SK-N-SH (cell line): ENCODE data around the gene PRKAG1. TPM values are rescaled to one million over a fixed set of nuclear protein-coding genes. Genes with fewer than 3 reads are reported as not detected.

ENCODE experiments used
- CTCF ChIA-PET: fragments of 300-600, 350-600 bp; formaldehyde crosslinking; extraction: SDS; loops from one replicate; lab custom pipeline; 2021; lab: Yijun Ruan, JAX
- POLR2A ChIA-PET: fragments of 350-600 bp; sonication (Branson Sonifier 250); formaldehyde crosslinking; extraction: SDS; loops from one replicate; lab custom pipeline; 2020; ENCODE audit warnings: antibody characterized with exemption, inconsistent platforms; lab: Yijun Ruan, JAX
- DNase-seq: peaks from one replicate; pipeline ENCODE4 v3.0.0; 2012
- H2AFZ ChIP-seq: fragments of 200-600 bp; sonication (generic); 2 replicates; pipeline ENCODE4 v1.8.1; 2016; ENCODE audit warnings: antibody characterized with exemption, mild to moderate bottlenecking, low read depth
- H3F3A ChIP-seq: fragments of 200-600 bp; sonication (generic); replicated peaks from 2 replicates; pipeline ENCODE3; 2016; ENCODE audit warnings: antibody characterized with exemption, mild to moderate bottlenecking; ENCODE audit not compliant: insufficient read depth
- H3K27ac ChIP-seq, 2 experiments: fragments of 200-500 bp in 1 of 2; fragments of 200-600 bp in 1 of 2; sonication (Bioruptor generic) in 1 of 2; sonication (generic), shearing (Covaris generic) in 1 of 2; 2 replicates each; pipeline versions ENCODE4 v1.5.1 to v1.6.1; 2014 to 2016; ENCODE audit warnings: low read depth in 2 of 2, inconsistent platforms in 1 of 2, low read length in 1 of 2, mild to moderate bottlenecking in 1 of 2, mixed read lengths in 1 of 2
- H3K27me3 ChIP-seq: fragments of 200-600 bp; sonication (generic), shearing (Covaris generic); 2 replicates; pipeline ENCODE4 v1.6.1; 2016; ENCODE audit warnings: mixed run types; ENCODE audit not compliant: insufficient read depth
- H3K36me3 ChIP-seq, 2 experiments: fragments of 200-500 bp in 1 of 2; fragments of 200-600 bp in 1 of 2; sonication (Bioruptor generic) in 1 of 2; sonication (generic) in 1 of 2; replicated peaks in 1 of 2; 2 replicates each; pipeline versions ENCODE3 to v1.5.1; 2014 to 2016; ENCODE audit warnings: low read length in 1 of 2, mild to moderate bottlenecking in 1 of 2; ENCODE audit not compliant: insufficient read depth in 2 of 2, control insufficient read depth in 1 of 2
- H3K4me1 ChIP-seq, 2 experiments: fragments of 200-500 bp in 1 of 2; fragments of 200-600 bp in 1 of 2; sonication (Bioruptor generic) in 1 of 2; sonication (generic), shearing (Covaris generic) in 1 of 2; 2 replicates each; pipeline versions ENCODE4 v1.5.1 to v1.6.1; 2014 to 2016; ENCODE audit warnings: low read depth in 1 of 2, low read length in 1 of 2, mixed run types in 1 of 2; ENCODE audit not compliant: insufficient read depth in 2 of 2, control insufficient read depth in 1 of 2
- H3K4me2 ChIP-seq: fragments of 200-600 bp; sonication (generic), shearing (Covaris generic); 2 replicates; pipeline ENCODE4 v1.6.1; 2017; ENCODE audit warnings: mixed run types
- H3K4me3 ChIP-seq, 2 experiments: fragments of 200-500 bp in 1 of 2; fragments of 200-600 bp in 1 of 2; sonication (Bioruptor generic) in 1 of 2; sonication (generic), shearing (Covaris generic) in 1 of 2; 2 replicates each; pipeline versions ENCODE4 v1.5.1 to v1.8.1; 2014 to 2016; ENCODE audit warnings: low read depth in 2 of 2, inconsistent platforms in 1 of 2, low read length in 1 of 2, mild to moderate bottlenecking in 1 of 2, mixed read lengths in 1 of 2, moderate library complexity in 1 of 2
- H3K79me2 ChIP-seq: fragments of 200-600 bp; sonication (generic); 2 replicates; pipeline ENCODE4 v1.8.1; 2017; ENCODE audit warnings: mild to moderate bottlenecking; ENCODE audit not compliant: insufficient read depth
- H3K9ac ChIP-seq: fragments of 200-600 bp; sonication (generic); 2 replicates; pipeline ENCODE4 v1.6.1; 2017; ENCODE audit warnings: mixed run types
- H3K9me2 ChIP-seq: fragments of 200-600 bp; sonication (generic); 2 replicates; pipeline ENCODE4 v1.6.1; 2017; ENCODE audit warnings: mixed run types
- H3K9me3 ChIP-seq: fragments of 200-600 bp; sonication (generic); 2 replicates; pipeline ENCODE4 v1.6.1; 2017; ENCODE audit warnings: mixed run types, mild to moderate bottlenecking, moderate library complexity
- H4K20me1 ChIP-seq: fragments of 200-600 bp; sonication (generic); 2 replicates; pipeline ENCODE4 v1.6.1; 2017; ENCODE audit warnings: mild to moderate bottlenecking, mixed run types; ENCODE audit not compliant: insufficient read depth
- CHD2 ChIP-seq: fragments of 150-350 bp; IDR thresholded peaks from 2 replicates; pipeline ENCODE4 v1.6.1; 2018; ENCODE audit warnings: low read length; ENCODE audit not compliant: partially characterized antibody
- ELF1 ChIP-seq: IDR thresholded peaks from 2 replicates; pipeline ENCODE4 v1.4.0; 2012
- EZH2phosphoT487 ChIP-seq: fragments of 200-600 bp; sonication (generic); IDR thresholded peaks from 2 replicates; pipeline ENCODE4 v1.6.1; 2017; ENCODE audit warnings: low read depth, mixed run types, mild to moderate bottlenecking, antibody characterized with exemption, moderate library complexity, borderline replicate concordance
- FOSL2 ChIP-seq: IDR thresholded peaks from 2 replicates; pipeline ENCODE4 v1.4.0; 2012; ENCODE audit warnings: low read depth, mild to moderate bottlenecking, moderate library complexity, borderline replicate concordance
- FOXM1 ChIP-seq: IDR thresholded peaks from 2 replicates; pipeline ENCODE4 v1.4.0; 2012; ENCODE audit warnings: low read depth, mild to moderate bottlenecking
- GABPA ChIP-seq: IDR thresholded peaks from 2 replicates; pipeline ENCODE4 v1.4.0; 2012; ENCODE audit warnings: low read depth, mild to moderate bottlenecking
- MEF2A ChIP-seq: IDR thresholded peaks from 2 replicates; pipeline ENCODE4 v1.4.0; 2012; ENCODE audit warnings: low read depth, borderline replicate concordance
- NRF1 ChIP-seq: IDR thresholded peaks from 2 replicates; pipeline ENCODE4 v1.6.1; 2012; ENCODE audit warnings: low read depth, mild to moderate bottlenecking, low read length
- POLR2AphosphoS5 ChIP-seq: IDR thresholded peaks from 2 replicates; pipeline ENCODE4 v1.6.1; 2012; ENCODE audit warnings: low read depth, low read length
- SMC3 ChIP-seq: IDR thresholded peaks from 2 replicates; pipeline ENCODE4 v1.6.1; 2012; ENCODE audit warnings: low read depth, low read length, improper control_type of control experiment
- TAF1 ChIP-seq: IDR thresholded peaks from 2 replicates; pipeline ENCODE4 v1.6.1; 2012; ENCODE audit warnings: low read depth, mild to moderate bottlenecking, low read length, moderate library complexity, borderline replicate concordance
- YY1 ChIP-seq: IDR thresholded peaks from 2 replicates; pipeline ENCODE4 v1.4.0; 2012; ENCODE audit warnings: low read depth, mild to moderate bottlenecking
- WGBS: methylation state at CpG from one replicate; pipeline ENCODE4 v1.1.6; 2017; ENCODE audit warnings: low lambda C conversion rate; 5-methylcytosine and 5-hydroxymethylcytosine counted together
- polyA plus RNA-seq, 3 experiments: library from polyadenylated mRNA; depleted of rRNA; stranded (reverse); fragments of >200 nt; gene quantifications; 2 replicates each; pipeline ENCODE4 v1.2.3, GENCODE V29; 2012
- TF ChIP-seq, protein P1 (sequence below): fragments of 200-600 bp; sonication (generic); IDR thresholded peaks from 2 replicates; pipeline ENCODE4 v1.6.1; 2017; ENCODE audit warnings: antibody characterized with exemption, mild to moderate bottlenecking, moderate library complexity
- TF ChIP-seq, protein P2 (sequence below): IDR thresholded peaks from 2 replicates; pipeline ENCODE4 v1.4.0; 2012; ENCODE audit warnings: low read depth, borderline replicate concordance
- TF ChIP-seq, protein P3 (sequence below): IDR thresholded peaks from 2 replicates; pipeline ENCODE4; 2012
- TF ChIP-seq, protein P4 (sequence below): IDR thresholded peaks from 2 replicates; pipeline ENCODE4 v1.4.0; 2012; ENCODE audit warnings: low read depth

The PRKAG1 gene
- polyA plus RNA-seq, 1 of the 3 experiments (the other 2 are of a cell fraction) = 75.1 TPM

DNA sequence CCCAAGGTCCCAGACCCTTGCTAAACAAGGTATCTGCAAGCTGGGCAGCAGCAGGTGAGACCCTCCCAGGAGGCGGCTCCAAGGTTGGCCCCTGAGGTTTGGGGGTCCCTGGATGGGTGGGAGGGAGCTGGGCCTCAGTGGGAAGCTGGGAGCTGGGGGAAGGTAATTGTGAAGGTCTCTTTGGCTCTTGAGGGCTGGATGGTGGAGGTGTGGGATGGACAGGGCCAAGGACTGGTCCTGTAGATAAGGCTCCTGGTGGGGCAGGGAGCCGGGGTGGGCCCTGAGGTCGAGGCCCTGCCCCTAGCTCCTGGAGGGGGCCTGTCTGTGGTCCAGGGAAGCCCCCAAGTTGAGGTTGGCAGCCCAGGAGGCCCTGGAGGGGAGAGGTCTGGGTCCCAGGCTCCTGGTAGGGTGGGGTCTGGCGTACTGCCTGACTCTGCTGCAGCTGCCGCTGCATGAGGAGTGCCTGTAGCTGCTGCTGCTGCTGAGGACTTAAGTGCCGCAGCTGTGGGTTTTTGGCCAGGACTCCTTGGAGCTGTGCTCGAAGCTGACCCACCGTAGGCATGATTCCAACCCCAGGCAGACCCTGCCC, 13.1 kb upstream of the PRKAG1 start:
- TF ChIP-seq MEF2A (no peak), FOXM1 (no peak), FOSL2 (no peak), CHD2 (no peak), GABPA (no peak), ELF1 (no peak), YY1 (no peak), TAF1 (no peak), POLR2AphosphoS5 (no peak), NRF1 (no peak), SMC3 (no peak), EZH2phosphoT487 (no peak)
- TF ChIP-seq, protein P1, sequence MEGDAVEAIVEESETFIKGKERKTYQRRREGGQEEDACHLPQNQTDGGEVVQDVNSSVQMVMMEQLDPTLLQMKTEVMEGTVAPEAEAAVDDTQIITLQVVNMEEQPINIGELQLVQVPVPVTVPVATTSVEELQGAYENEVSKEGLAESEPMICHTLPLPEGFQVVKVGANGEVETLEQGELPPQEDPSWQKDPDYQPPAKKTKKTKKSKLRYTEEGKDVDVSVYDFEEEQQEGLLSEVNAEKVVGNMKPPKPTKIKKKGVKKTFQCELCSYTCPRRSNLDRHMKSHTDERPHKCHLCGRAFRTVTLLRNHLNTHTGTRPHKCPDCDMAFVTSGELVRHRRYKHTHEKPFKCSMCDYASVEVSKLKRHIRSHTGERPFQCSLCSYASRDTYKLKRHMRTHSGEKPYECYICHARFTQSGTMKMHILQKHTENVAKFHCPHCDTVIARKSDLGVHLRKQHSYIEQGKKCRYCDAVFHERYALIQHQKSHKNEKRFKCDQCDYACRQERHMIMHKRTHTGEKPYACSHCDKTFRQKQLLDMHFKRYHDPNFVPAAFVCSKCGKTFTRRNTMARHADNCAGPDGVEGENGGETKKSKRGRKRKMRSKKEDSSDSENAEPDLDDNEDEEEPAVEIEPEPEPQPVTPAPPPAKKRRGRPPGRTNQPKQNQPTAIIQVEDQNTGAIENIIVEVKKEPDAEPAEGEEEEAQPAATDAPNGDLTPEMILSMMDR = no peak
- TF ChIP-seq, protein P2, sequence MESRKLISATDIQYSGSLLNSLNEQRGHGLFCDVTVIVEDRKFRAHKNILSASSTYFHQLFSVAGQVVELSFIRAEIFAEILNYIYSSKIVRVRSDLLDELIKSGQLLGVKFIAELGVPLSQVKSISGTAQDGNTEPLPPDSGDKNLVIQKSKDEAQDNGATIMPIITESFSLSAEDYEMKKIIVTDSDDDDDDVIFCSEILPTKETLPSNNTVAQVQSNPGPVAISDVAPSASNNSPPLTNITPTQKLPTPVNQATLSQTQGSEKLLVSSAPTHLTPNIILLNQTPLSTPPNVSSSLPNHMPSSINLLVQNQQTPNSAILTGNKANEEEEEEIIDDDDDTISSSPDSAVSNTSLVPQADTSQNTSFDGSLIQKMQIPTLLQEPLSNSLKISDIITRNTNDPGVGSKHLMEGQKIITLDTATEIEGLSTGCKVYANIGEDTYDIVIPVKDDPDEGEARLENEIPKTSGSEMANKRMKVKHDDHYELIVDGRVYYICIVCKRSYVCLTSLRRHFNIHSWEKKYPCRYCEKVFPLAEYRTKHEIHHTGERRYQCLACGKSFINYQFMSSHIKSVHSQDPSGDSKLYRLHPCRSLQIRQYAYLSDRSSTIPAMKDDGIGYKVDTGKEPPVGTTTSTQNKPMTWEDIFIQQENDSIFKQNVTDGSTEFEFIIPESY = no peak
- TF ChIP-seq, protein P3, sequence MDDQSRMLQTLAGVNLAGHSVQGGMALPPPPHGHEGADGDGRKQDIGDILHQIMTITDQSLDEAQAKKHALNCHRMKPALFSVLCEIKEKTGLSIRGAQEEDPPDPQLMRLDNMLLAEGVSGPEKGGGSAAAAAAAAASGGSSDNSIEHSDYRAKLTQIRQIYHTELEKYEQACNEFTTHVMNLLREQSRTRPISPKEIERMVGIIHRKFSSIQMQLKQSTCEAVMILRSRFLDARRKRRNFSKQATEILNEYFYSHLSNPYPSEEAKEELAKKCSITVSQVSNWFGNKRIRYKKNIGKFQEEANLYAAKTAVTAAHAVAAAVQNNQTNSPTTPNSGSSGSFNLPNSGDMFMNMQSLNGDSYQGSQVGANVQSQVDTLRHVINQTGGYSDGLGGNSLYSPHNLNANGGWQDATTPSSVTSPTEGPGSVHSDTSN = no peak
- TF ChIP-seq, protein P4, sequence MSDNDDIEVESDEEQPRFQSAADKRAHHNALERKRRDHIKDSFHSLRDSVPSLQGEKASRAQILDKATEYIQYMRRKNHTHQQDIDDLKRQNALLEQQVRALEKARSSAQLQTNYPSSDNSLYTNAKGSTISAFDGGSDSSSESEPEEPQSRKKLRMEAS = no peak
- ChIA-PET CTCF (interaction anchor here (1.1 to 5.4 kb wide), 5 partner anchors 11 to 67 kb away, joined by 3 to 29 read pairs (median 4); no protein-coding TSS in a partner anchor), POLR2A (interaction anchor here (1.0 to 1.6 kb wide), 2 partner anchors 10 to 12 kb away, joined by 3 to 5 read pairs; no protein-coding TSS in a partner anchor)
- Histone ChIP-seq H3K36me3 (peaks cover 44 to 82% of the 10 kb centered on the region in 2 experiments), H3K27ac (no peak overlapping the region; a peak in 1 of 4 replicates), H3F3A (no peaks in the 10 kb centered on the region), H3K9me3 (no peaks in the 10 kb centered on the region), H2AFZ (no peak overlapping the region), H3K79me2 (no peaks in the 10 kb centered on the region), H3K4me1 (no peaks in the 10 kb centered on the region), H3K4me2 (no peak overlapping the region), H3K9ac (no peak overlapping the region), H3K27me3 (no peaks in the 10 kb centered on the region), H4K20me1 (no peaks in the 10 kb centered on the region), H3K4me3 (no peak overlapping the region), H3K9me2 (no peaks in the 10 kb centered on the region)
- no peak for DNase-seq
- 80% methylated on average over 1 of the region's 8 CpGs for WGBS
